RKO (cell line): ENCODE measurements around the gene ZNF653.

Source experiments
- DNase-seq: peaks from one replicate; pipeline ENCODE4 v3.0.0-alpha.2; 2016; ENCODE audit warnings: low spot score

Gene ZNF653

GRCh38 chr19:11519138-11519537 lies 13.5 kb upstream of the ZNF653 start:
- DNase-seq: no peak

DNA sequence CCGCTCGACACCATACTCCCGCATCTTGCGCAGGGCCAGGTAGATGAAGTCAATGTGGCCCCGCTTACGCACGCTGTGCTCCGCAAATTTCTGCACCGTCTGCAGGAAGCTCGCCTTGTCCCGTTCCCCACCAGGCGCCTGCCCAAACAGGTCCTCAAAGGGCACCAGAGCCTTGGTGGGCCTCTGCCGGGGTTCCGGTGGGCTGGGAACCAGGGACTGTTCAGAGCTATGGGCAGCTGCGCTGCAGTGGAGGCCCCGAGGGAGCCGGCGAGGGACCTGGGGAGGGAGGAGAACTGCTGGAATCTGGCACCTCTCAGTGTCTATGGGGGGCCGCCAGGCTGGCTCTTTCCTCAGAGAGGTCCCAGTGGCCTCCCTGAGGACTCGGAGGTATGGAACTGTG lies 8.3 kb upstream of the ZNF653 start:
- DNase-seq: no peak

DNA sequence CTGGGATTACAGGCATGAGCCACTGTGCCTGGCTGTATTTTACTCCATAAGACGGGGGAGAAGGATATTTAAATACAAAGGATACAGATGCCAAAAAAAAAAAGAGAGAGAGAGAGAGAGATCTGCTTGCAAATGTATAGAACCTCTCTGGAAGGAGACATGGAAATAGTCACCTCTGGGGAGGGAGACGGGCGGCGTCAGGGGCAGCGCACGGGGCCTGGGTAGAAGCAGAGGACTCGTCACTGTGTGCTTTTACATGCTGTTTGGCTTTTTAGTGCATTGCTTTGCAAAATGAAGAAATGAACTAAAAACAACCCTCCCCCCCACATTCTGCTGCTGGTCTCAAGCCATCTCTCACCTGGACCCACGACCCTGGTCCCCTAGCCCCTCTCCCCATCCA lies 4.8 kb upstream of the ZNF653 start:
- DNase-seq: no peak

- no peak for DNase-seq
Measured at GRCh38 chr19:11507370-11508078, 1.9 kb upstream of the ZNF653 start.

- no peak for DNase-seq
Measured at GRCh38 chr19:11506967-11507366, 1.3 kb upstream of the ZNF653 start.

DNA sequence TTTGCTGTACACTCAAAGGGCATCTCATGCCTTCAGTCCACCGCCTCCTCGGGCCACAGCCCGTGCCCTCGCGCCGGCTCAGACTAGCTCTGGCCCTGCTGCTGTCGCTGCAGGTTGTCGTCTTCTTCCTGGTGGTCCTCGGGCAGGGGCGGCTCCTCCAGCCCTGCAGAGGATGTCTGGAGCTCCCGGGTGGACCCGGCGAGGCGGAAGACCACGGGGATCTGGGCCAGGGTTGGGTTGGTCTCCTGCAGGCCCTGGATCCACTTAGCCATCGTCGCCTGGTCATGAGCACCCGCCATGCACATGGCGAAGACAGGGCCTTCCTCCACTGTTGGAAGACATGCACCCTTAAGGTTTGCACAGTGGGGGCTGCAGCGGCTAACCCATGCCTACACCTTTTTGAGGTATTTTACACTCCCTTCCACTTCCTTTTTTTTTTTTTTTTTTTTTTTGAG lies 489 bp upstream of the ZNF653 start:
- DNase-seq: no peak

GRCh38 chr19:11505032-11505503 lies 571 bp downstream of the ZNF653 start:
- DNase-seq: peak; percentile 92

DNA sequence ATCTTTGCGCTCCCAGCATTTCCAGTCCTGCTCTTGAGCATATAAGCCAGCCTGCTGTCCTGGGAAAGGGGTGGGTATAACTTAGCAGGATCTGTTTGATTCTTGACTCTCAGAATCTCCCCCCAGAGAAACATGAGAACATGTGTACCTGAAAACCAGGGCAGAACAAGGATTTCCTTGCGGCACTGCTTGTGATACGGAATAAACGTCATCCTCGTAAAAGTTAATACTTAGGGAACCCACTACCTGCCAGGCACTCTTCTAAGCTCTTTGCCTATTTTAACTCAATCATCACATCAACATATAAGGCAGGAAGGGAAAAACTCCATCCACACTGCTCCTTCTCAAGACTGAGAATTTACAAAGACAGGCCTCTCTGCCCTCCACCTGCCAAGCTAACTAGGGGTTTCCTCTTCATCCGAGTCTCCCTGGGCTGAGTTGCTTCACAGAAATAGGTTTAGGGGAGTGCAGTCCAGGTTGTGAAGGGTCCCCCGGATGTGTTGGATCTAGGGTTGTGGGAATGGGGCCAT lies 1.1 kb downstream of the ZNF653 start:
- no peak for DNase-seq

- no peak for DNase-seq
Measured at GRCh38 chr19:11499890-11500420, 5.7 kb downstream of the ZNF653 start.

DNA sequence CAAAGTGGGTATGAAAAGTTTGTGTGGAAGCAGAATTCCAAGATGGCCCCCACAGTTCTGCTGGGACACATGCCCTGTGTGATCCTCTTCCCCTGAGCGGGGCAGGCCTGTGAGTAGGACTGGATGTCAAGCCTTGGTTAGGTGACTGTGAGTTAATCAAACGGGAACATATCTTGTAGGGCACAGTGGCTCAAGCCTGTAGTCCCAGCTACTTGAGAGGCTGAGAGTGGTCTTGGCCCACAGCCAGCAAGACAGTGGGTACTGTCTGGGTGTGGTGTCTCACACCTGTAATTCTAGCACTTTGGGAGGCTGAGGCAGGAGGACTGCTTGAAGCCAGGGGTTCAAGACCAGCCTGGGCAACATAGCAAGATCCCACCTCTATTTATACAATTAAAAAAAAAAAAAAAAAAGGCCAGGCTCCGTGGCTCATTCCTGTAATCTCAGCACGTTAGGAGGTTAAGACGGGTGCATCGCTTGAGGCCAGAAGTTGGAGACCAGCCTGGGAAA lies 6.4 kb downstream of the ZNF653 start:
- DNase-seq: no peak

DNA sequence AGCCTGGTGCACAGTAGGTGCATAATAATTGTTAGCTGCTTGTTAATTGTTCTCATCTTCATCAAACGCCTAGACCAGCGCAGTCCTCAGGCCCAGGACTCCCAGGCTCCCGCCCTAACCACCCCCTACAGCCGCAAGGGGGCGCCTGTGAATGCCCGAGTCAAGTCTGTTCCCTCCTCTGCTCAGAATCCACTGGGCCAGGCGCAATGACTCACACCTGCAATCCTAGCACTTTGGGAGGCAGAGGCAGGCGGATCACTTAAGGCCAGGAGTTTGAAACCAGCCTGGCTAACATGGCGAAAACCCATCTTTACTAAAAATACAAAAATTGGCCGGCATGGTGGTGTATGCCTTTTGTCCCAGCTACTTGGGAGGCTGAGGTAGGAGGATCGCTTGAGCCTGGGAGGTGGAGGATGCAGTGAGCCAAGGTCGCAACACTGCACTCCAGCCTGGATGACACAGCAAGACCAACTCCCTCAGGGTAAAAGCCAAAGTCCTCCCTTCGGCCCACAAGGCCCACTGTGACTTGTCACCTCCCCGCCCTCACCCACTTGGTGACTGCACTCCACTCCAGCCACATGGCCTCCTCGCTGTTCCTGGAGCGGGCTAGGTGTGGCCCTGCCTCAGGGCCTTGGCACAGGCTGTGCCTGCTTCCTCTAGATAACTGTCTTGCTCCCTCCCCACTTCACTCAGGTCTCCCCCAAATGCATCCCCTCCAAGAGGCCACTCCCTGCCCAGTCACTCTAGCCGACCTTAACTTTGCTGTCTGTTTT lies 9.1 kb downstream of the ZNF653 start:
- peak; percentile 90 for DNase-seq

DNA sequence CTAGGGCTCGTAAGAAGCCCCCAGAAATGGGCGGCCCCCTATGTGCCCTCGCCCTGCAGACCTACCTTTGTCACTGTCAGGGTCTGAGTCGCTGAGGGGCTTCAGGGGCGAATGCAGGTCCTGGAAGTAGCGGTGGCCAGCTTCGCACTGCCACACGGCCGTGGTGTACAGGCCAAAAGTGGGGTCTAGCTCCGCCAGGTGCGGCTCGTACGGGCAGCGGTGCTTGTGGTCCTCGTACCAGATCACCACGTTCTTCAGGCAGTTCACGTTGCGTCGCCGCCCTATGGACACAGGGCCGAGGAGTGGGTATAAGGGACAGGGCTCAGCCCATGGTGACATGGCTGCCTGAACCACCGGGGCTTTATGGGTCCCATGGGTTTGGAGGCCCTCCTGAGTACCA lies 9.8 kb downstream of the ZNF653 start:
- DNase-seq: no peak

GRCh38 chr19:11495481-11495880 lies 10.2 kb downstream of the ZNF653 start:
- no peak for DNase-seq

DNA sequence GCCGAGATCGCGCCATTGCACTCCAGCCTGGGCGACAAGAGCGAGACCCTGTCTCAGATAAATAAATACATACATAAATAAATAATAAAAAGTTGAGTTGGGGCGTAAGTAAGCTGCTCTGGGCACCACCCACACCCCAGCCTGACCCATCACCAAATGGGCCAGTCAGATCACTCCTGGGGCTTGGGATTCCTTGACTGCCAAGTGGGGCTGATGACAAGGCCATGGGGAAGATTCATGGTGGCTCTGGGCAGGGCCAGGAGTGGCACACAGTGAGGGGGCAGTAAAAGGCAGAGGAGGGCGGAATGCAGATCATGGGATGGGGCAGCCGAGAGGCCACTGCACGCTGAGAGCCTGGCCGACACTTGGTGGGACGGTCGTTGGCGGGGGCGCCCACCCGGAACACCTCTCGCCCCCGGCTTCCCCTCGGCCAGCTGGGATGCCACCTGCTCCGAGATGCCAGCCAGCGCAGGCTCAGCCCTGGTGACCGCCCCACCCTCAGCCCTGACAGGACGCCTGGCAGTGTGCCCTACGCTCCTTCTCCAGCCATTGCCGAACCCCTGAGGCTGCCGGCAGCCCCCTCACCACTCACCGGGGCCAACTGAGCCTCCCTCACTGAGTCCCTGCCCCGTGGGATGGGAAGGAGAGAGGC lies 10.9 kb downstream of the ZNF653 start:
- DNase-seq: no peak

DNA sequence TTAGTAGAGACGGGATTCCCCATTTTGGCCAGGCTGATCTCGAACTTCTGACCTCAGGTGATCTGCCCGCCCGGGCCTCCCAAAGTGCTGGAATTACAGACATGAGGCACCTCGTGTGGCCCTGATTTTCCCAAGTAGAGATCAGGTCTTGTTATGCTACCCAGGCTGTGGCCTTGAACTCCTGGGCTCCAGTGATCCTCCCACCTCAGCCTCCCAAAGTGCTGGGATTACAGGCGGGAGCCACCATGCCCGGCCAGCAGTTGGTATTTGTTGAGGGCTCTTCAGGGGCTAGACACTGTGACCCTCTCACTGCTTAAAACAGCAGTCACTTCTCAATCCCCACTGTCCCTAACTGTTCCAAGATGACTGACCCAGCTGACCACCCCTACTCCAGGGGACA lies 16.3 kb downstream of the ZNF653 start:
- no peak for DNase-seq

DNA sequence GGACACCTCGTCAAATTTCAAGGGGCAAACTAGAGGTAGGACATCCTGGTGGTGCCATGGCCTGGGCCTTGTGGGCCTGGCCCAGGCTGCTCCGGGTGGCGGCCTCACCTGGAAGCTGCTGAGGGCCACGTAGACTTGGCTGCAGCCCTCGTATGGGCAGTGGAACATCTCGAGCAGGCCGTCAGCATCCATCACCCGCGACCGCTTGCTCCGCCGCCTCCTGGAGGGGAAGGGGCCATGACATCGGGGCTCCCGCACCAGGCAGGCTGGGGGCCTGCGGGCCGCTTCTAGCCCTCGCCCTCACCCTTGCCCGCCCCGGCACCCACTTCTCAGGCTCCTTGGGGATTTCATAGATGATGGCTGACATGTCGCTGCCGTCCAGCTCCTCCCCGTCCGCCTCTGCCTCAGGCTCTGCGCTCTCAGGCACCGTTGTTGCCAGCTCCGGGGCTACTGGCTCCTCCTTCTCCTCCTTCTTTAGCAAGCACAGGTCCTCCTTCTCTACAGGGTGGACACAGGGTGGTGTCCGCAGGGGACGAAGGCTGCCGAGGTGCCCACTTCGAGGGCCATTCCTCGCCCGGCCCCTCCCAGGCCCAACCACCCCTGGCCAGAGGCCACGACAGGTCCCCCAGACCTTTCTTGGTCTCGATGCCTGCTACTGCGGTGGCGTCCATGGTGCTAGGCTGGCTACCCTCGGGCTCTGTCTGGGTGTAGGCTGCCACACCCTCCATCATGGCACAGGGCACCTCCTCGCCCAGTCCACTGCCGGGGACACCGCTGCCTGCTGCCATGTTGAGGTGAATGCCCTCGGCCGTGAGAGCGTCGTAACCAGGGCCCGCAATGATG lies 18.8 kb downstream of the ZNF653 start:
- no peak for DNase-seq

DNA sequence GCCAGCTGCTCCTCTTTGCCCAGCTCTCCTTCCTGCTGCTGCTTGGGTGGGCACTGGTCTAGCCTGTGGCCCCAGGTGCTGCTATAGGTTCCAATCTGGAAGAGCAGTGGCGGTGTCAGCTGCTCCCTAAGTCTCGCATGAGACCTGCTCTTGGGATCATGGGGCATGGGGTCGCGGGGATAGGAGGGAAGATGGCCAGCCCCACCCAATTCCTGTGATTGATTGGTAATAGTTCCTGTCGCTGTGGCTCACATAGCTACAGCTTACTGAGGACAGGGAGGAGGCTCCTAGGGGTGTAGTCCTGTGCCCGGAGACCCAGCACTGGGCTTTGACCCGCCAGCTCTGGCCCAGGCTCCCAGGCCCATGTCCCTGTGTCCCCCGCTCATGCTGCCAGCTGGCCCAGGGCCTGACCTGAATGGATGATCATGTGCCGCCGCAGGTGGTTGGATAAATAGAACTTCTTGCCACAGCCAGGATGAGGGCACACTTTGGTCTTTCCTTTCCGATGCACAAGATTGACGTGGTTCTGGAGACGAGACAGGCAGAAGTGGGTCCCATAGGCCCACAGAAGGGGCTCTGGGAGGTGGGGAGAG lies 20.3 kb downstream of the ZNF653 start:
- no peak for DNase-seq

GRCh38 chr19:11483366-11484111 lies 22.1 kb downstream of the ZNF653 start:
- DNase-seq: no peak

DNA sequence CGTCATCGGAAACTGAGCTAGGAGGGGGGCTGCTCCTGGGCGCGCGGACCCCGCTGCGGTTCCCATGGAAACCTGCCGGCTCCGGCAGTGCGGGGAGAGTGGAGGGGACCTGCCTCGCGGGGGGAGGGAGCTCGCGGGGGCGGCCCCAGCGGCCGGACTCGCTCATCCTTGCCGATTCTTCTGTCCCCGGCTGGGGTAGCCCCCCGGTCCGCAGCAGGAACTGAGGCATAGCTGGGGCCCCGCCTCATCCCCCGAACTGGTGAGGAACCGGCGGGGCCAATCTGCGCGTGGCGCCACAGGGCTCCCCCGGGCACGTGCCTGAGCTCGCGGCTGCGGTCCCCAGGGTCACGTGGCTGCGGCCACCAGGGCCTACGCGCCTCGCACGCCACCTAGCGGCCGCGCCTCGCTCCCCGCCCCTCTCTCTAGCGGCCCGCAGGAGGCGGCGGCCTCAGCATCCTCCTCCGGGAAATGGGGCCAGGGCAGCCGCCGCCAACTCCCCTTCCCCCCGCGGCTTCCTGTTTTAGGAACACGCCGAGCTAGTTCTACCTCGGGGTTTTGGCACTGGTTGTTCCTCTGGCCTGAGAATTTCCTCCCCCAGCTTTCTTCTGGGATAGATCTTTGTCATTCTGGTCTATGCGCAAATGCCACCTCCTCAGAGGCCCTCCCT lies 23.1 kb downstream of the ZNF653 start:
- DNase-seq: peak; percentile 73
